IMR-90 (cell line): Measurements from ENCODE around the gene LRRK2. TPM values are rescaled to one million over a fixed set of nuclear protein-coding genes. Genes with fewer than 3 reads are reported as not detected.

ENCODE experiments used
- ATAC-seq: fragments of 200-7000 bp; cut with Tn5 transposase; 2 replicates; pipeline ENCODE4 v1.9.1; 2020; ENCODE audit warnings: low read depth, mild to moderate bottlenecking, moderate library complexity
- BruUV-seq: library from RNA; stranded (reverse); fragments of 400-500 nt; replicated peaks from 2 replicates; lab custom pipeline; 2021; lab: Mats Ljungman, UMichigan
- CTCF ChIA-PET: fragments of 300-600 bp; formaldehyde crosslinking; extraction: SDS; loops from one replicate; lab custom pipeline; 2021; ENCODE audit warnings: antibody characterized with exemption; lab: Yijun Ruan, JAX
- POLR2A ChIA-PET: fragments of 300-600 bp; sonication (Branson Sonifier 250); formaldehyde crosslinking; loops from one replicate; lab custom pipeline; 2022; ENCODE audit warnings: antibody characterized with exemption; ENCODE audit not compliant: unreplicated experiment; lab: Charles Lee
- DNase-seq: peaks from one replicate; pipeline ENCODE4 v3.0.0; 2013
- H2AFZ ChIP-seq: replicated peaks from 2 replicates; pipeline ENCODE3; 2013; ENCODE audit warnings: low read length, mild to moderate bottlenecking; ENCODE audit not compliant: poor library complexity
- H2AK5ac ChIP-seq: 2 replicates; pipeline ENCODE4 v1.6.1; 2013; ENCODE audit warnings: low read depth, low read length, inconsistent platforms
- H2AK9ac ChIP-seq: replicated peaks from 2 replicates; pipeline ENCODE3; 2013; ENCODE audit warnings: mild to moderate bottlenecking, low read depth, low read length, moderate library complexity; ENCODE audit not compliant: poor library complexity
- H2BK120ac ChIP-seq: 2 replicates; pipeline ENCODE4 v1.6.1; 2013; ENCODE audit warnings: low read depth, low read length, inconsistent platforms
- H2BK15ac ChIP-seq: 3 replicates; pipeline ENCODE4 v1.6.1; 2013; ENCODE audit warnings: low read depth, low read length, inconsistent platforms
- H2BK20ac ChIP-seq: 2 replicates; pipeline ENCODE4 v1.6.1; 2013; ENCODE audit warnings: low read depth, mild to moderate bottlenecking, inconsistent platforms, low read length, moderate library complexity
- H2BK5ac ChIP-seq: 2 replicates; pipeline ENCODE4 v1.6.1; 2013; ENCODE audit warnings: mild to moderate bottlenecking, low read depth, low read length, inconsistent platforms; ENCODE audit not compliant: poor library complexity, severe bottlenecking
- H3K14ac ChIP-seq: replicated peaks from 2 replicates; pipeline ENCODE4 v1.6.1; 2013; ENCODE audit warnings: low read depth, low read length, inconsistent platforms
- H3K18ac ChIP-seq: 2 replicates; pipeline ENCODE4 v1.6.1; 2013; ENCODE audit warnings: low read depth, low read length, control low read depth
- H3K23ac ChIP-seq: 2 replicates; pipeline ENCODE4 v1.6.1; 2013; ENCODE audit warnings: low read depth, low read length, inconsistent platforms
- H3K27ac ChIP-seq: 2 replicates; pipeline ENCODE4 v1.5.1; 2013; ENCODE audit warnings: mild to moderate bottlenecking, control low read depth, low read length; ENCODE audit not compliant: insufficient read depth
- H3K27me3 ChIP-seq: 2 replicates; pipeline ENCODE4 v1.6.1; 2013; ENCODE audit warnings: low read length; ENCODE audit not compliant: control insufficient read depth, insufficient read depth
- H3K36me3 ChIP-seq: 2 replicates; pipeline ENCODE4 v1.6.1; 2013; ENCODE audit warnings: low read length, mixed read lengths; ENCODE audit not compliant: control insufficient read depth, insufficient read depth
- H3K4ac ChIP-seq: 2 replicates; pipeline ENCODE4 v1.6.1; 2013; ENCODE audit warnings: low read depth, low read length, inconsistent platforms
- H3K4me1 ChIP-seq: 2 replicates; pipeline ENCODE4 v1.6.1; 2013; ENCODE audit warnings: low read length, mixed read lengths; ENCODE audit not compliant: control insufficient read depth, insufficient read depth
- H3K4me2 ChIP-seq: 2 replicates; pipeline ENCODE4 v1.6.1; 2013; ENCODE audit warnings: low read depth, mild to moderate bottlenecking, control low read depth, low read length, moderate library complexity
- H3K4me3 ChIP-seq: 2 replicates; pipeline ENCODE4 v1.5.1; 2013; ENCODE audit warnings: low read depth, mild to moderate bottlenecking, control low read depth, low read length, moderate library complexity; ENCODE audit not compliant: insufficient read depth
- H3K56ac ChIP-seq: 2 replicates; pipeline ENCODE4 v1.6.1; 2013; ENCODE audit warnings: low read length, inconsistent platforms; ENCODE audit not compliant: insufficient read depth; ENCODE audit errors: extremely low read depth
- H3K79me1 ChIP-seq, 2 experiments: 2 replicates each; pipeline ENCODE4 v1.6.1; 2013; ENCODE audit warnings: low read length in 2 of 2, inconsistent platforms in 1 of 2, low read depth in 1 of 2
- H3K9ac ChIP-seq: 2 replicates; pipeline ENCODE4 v1.6.1; 2013; ENCODE audit warnings: low read depth, low read length, control low read depth
- H3K9me1 ChIP-seq: 2 replicates; pipeline ENCODE4 v1.6.1; 2013; ENCODE audit warnings: low read length, inconsistent platforms; ENCODE audit not compliant: insufficient read depth
- H3K9me3 ChIP-seq: 2 replicates; pipeline ENCODE4 v1.6.1; 2013; ENCODE audit warnings: low read length; ENCODE audit not compliant: control insufficient read depth, insufficient read depth
- H4K20me1 ChIP-seq: 2 replicates; pipeline ENCODE4 v1.6.1; 2013; ENCODE audit warnings: low read length, inconsistent platforms; ENCODE audit not compliant: insufficient read depth
- H4K5ac ChIP-seq: 2 replicates; pipeline ENCODE4 v1.6.1; 2013; ENCODE audit warnings: mild to moderate bottlenecking, low read depth, low read length, control low read depth
- H4K8ac ChIP-seq, 2 experiments: 2 replicates each; pipeline ENCODE4 v1.6.1; 2013; ENCODE audit warnings: low read depth in 2 of 2, low read length in 2 of 2, control low read depth in 1 of 2, inconsistent platforms in 1 of 2
- H4K91ac ChIP-seq: 2 replicates; pipeline ENCODE4 v1.6.1; 2013; ENCODE audit warnings: low read depth, low read length, inconsistent platforms; ENCODE audit not compliant: insufficient read depth
- BHLHE40 ChIP-seq: fragments of 150-350 bp; IDR thresholded peaks from 2 replicates; pipeline ENCODE4 v1.6.1; 2016; ENCODE audit warnings: mild to moderate bottlenecking, low read depth, low read length
- CEBPB ChIP-seq: IDR thresholded peaks from 2 replicates; pipeline ENCODE4 v1.6.1; 2012; ENCODE audit warnings: low read depth, low read length, improper control_type of control experiment
- CHD1 ChIP-seq: IDR thresholded peaks from 2 replicates; pipeline ENCODE4 v1.6.1; 2012; ENCODE audit warnings: low read depth, low read length, improper control_type of control experiment
- CTCF ChIP-seq: conservative IDR thresholded peaks from 2 replicates; pipeline ENCODE4 v1.5.1; 2012; ENCODE audit warnings: mild to moderate bottlenecking, low read depth, low read length, improper control_type of control experiment
- ELK1 ChIP-seq: fragments of 150-350 bp; IDR thresholded peaks from 2 replicates; pipeline ENCODE4 v1.6.1; 2016; ENCODE audit warnings: low read depth, mild to moderate bottlenecking, low read length, moderate library complexity, borderline replicate concordance
- FOS ChIP-seq: fragments of 150-350 bp; IDR thresholded peaks from 2 replicates; pipeline ENCODE4 v1.6.1; 2016; ENCODE audit warnings: low read depth, low read length
- MAFK ChIP-seq: IDR thresholded peaks from 2 replicates; pipeline ENCODE4 v1.6.1; 2012; ENCODE audit warnings: low read depth, low read length, improper control_type of control experiment
- MAZ ChIP-seq: IDR thresholded peaks from 2 replicates; pipeline ENCODE4 v1.6.1; 2012; ENCODE audit warnings: low read depth, mild to moderate bottlenecking, low read length, improper control_type of control experiment, moderate library complexity, borderline replicate concordance
- MXI1 ChIP-seq: IDR thresholded peaks from 2 replicates; pipeline ENCODE4 v1.6.1; 2012; ENCODE audit warnings: low read depth, mild to moderate bottlenecking, low read length, moderate library complexity, borderline replicate concordance
- NFE2L2 ChIP-seq: fragments of 150-350 bp; IDR thresholded peaks from 2 replicates; pipeline ENCODE4 v1.6.1; 2016; ENCODE audit warnings: low read depth, mild to moderate bottlenecking, low read length
- POLR2A ChIP-seq: IDR thresholded peaks from 2 replicates; pipeline ENCODE4 v1.6.1; 2012; ENCODE audit warnings: mild to moderate bottlenecking, low read depth, low read length
- RAD21 ChIP-seq: IDR thresholded peaks from 2 replicates; pipeline ENCODE4 v1.6.1; 2012; ENCODE audit warnings: low read length, improper control_type of control experiment
- RCOR1 ChIP-seq: IDR thresholded peaks from 2 replicates; pipeline ENCODE4 v1.6.1; 2012; ENCODE audit warnings: mild to moderate bottlenecking, low read length, improper control_type of control experiment; ENCODE audit not compliant: insufficient replicate concordance
- RFX5 ChIP-seq: IDR thresholded peaks from 2 replicates; pipeline ENCODE4 v1.8.0; 2012; ENCODE audit warnings: low read depth, mild to moderate bottlenecking, low read length, moderate library complexity
- SMC3 ChIP-seq: fragments of 150-350 bp; IDR thresholded peaks from 2 replicates; pipeline ENCODE4 v1.6.1; 2016; ENCODE audit warnings: low read depth, mild to moderate bottlenecking, antibody characterized with exemption, low read length, moderate library complexity
- USF2 ChIP-seq: fragments of 150-350 bp; IDR thresholded peaks from 2 replicates; pipeline ENCODE4 v1.6.1; 2017; ENCODE audit warnings: mild to moderate bottlenecking, antibody characterized with exemption, low read length, low read depth
- WGBS, 2 experiments: methylation state at CpG; one replicate each; pipeline versions ENCODE4 v1.1.5 to v1.1.7; 2013; ENCODE audit warnings: missing lambda C conversion rate in 2 of 2; ENCODE audit not compliant: insufficient read length in 1 of 2; ENCODE audit errors: extremely low coverage in 2 of 2; 5-methylcytosine and 5-hydroxymethylcytosine counted together
- dilution Hi-C: fragments of 300-500 bp; cut with HindIII; formaldehyde crosslinking; loops from one replicate; pipeline ENCODE4 v1.14.3; 2018; ENCODE audit warnings: low sequenced_read_pairs; ENCODE audit not compliant: unreplicated experiment
- in situ Hi-C: fragments of 300-500 bp; cut with MboI; formaldehyde crosslinking; loops from 3 replicates; pipeline ENCODE4 v1.14.3; 2019; ENCODE audit warnings: low sequenced_read_pairs, inconsistent platforms, mixed read lengths
- intact Hi-C: fragments of 100-400 bp; cut with micrococcal nuclease; formaldehyde crosslinking; loops from 2 replicates; pipeline ENCODE4 v1.10.0; 2022
- polyA plus RNA-seq, 3 experiments: library from polyadenylated mRNA; depleted of rRNA; stranded (reverse); fragments of >200 nt; gene quantifications; 2 replicates each; pipeline ENCODE4 v1.2.3, GENCODE V29; 2012; ENCODE audit warnings: low replicate concordance in 1 of 3
- total RNA-seq: library from RNA; depleted of rRNA; stranded (reverse); fragments of >200 nt; gene quantifications from 2 replicates; pipeline ENCODE4 v1.2.3, GENCODE V29; 2012

The LRRK2 gene
- total and polyA plus RNA-seq, 2 of the 4 experiments (the other 2 are of a cell fraction), result 0.17 to 0.54 TPM

GRCh38 chr12:40225984-40226602, 1.3 kb downstream of the LRRK2 start:
- H3K79me1 ChIP-seq, result no peaks in the 10 kb centered on the region
- no peak overlapping the region for H2AK5ac ChIP-seq
- H4K5ac ChIP-seq, result no peak overlapping the region
- no peak overlapping the region for H3K23ac ChIP-seq
- peaks cover 2% of the 10 kb centered on the region; the same call in 1 of the 2 replicates for H3K4me1 ChIP-seq
- BruUV-seq, result no TSS peak
- WGBS, 2 experiments, result no CpG with 5 or more reads among the region's 1 CpG
- H3K27ac ChIP-seq, result no peak overlapping the region
- H3K9me1 ChIP-seq, result no peaks in the 10 kb centered on the region
- DNase-seq, result no peak
- no peak overlapping the region for H2AK9ac ChIP-seq
- dilution Hi-C loops, result no loop called here
- in situ Hi-C loops, result no loop called here
- H3K36me3 ChIP-seq, result no peaks in the 10 kb centered on the region
- H3K14ac ChIP-seq, result no peak overlapping the region
- CTCF ChIA-PET, result no interaction called here
- H2BK120ac ChIP-seq, result no peak overlapping the region
- H4K8ac ChIP-seq, result no peak overlapping the region
- no peaks in the 10 kb centered on the region for H4K20me1 ChIP-seq
- no peak overlapping the region for H4K91ac ChIP-seq
- no peak overlapping the region for H2BK5ac ChIP-seq
- no peaks in the 10 kb centered on the region for H3K27me3 ChIP-seq
- no peak overlapping the region for H2AFZ ChIP-seq
- no peak overlapping the region for H3K4me3 ChIP-seq
- intact Hi-C loops, result no loop called here
- no peak overlapping the region for H3K56ac ChIP-seq
- H2BK20ac ChIP-seq, result no peak overlapping the region
- peak overlapping the region; percentile 56; the same call in 1 of the 2 replicates for H3K4me2 ChIP-seq
- H3K9me3 ChIP-seq, result no peaks in the 10 kb centered on the region
- H2BK15ac ChIP-seq, result no peak overlapping the region
- H3K18ac ChIP-seq, result no peak overlapping the region
- no peak overlapping the region for H3K9ac ChIP-seq
- POLR2A ChIA-PET, result no interaction called here
- TF ChIP-seq NFE2L2 (no peak), CEBPB (no peak), MAZ (no peak), USF2 (no peak), MAFK (no peak), RAD21 (no peak), CHD1 (no peak), MXI1 (no peak), FOS (no peak), CTCF (no peak), RCOR1 (no peak), BHLHE40 (no peak), RFX5 (no peak), SMC3 (no peak), POLR2A (no peak), ELK1 (no peak)
- ATAC-seq, result no peak
- no peak overlapping the region for H3K4ac ChIP-seq
